MM.1S (cell line): Measurements from ENCODE around the gene AADACL2.

Source experiments
- DNase-seq: peaks from one replicate; pipeline ENCODE4 v3.0.0-alpha.2; 2015
- H2AFZ ChIP-seq: fragments of 300-600 bp; sonication (generic); 2 replicates; pipeline ENCODE4 v1.6.0; 2016; ENCODE audit warnings: antibody characterized with exemption, low read length
- H3F3A ChIP-seq: fragments of 300-600 bp; sonication (generic); 2 replicates; pipeline ENCODE4 v1.6.1; 2016; ENCODE audit warnings: mild to moderate bottlenecking, antibody characterized with exemption, low read length, moderate library complexity, mixed read lengths; ENCODE audit not compliant: insufficient read depth
- H3K27ac ChIP-seq: fragments of 300-600 bp; sonication (generic); 2 replicates; pipeline ENCODE4 v1.5.1; 2016; ENCODE audit warnings: mild to moderate bottlenecking, low read length
- H3K27me3 ChIP-seq: fragments of 300-600 bp; sonication (generic); replicated peaks from 2 replicates; pipeline ENCODE4 v1.6.0; 2016; ENCODE audit warnings: low read length; ENCODE audit not compliant: insufficient read depth
- H3K36me3 ChIP-seq: fragments of 300-600 bp; sonication (generic); replicated peaks from 2 replicates; pipeline ENCODE4 v1.6.1; 2016; ENCODE audit warnings: mild to moderate bottlenecking, low read length, mixed read lengths; ENCODE audit not compliant: insufficient read depth
- H3K4me1 ChIP-seq: fragments of 300-600 bp; sonication (generic); 2 replicates; pipeline ENCODE4 v1.6.1; 2016; ENCODE audit warnings: low read length, mixed read lengths
- H3K4me2 ChIP-seq: fragments of 300-600 bp; sonication (generic); 2 replicates; pipeline ENCODE4 v1.6.0; 2016; ENCODE audit warnings: low read depth, low read length
- H3K4me3 ChIP-seq: fragments of 300-600 bp; sonication (generic); 2 replicates; pipeline ENCODE4 v1.5.1; 2016; ENCODE audit warnings: low read length, mixed read lengths
- H3K79me2 ChIP-seq: fragments of 300-600 bp; sonication (generic); 2 replicates; pipeline ENCODE4 v1.6.1; 2016; ENCODE audit warnings: mixed run types, low read length, mixed read lengths
- H3K9ac ChIP-seq: fragments of 300-600 bp; sonication (generic); 2 replicates; pipeline ENCODE4 v1.6.1; 2016; ENCODE audit warnings: low read length, mixed read lengths
- H3K9me2 ChIP-seq: fragments of 300-600 bp; sonication (generic); replicated peaks from 2 replicates; pipeline ENCODE4 v1.6.1; 2016; ENCODE audit warnings: mild to moderate bottlenecking, low read length, mixed read lengths; ENCODE audit not compliant: insufficient read depth
- H3K9me3 ChIP-seq: fragments of 300-600 bp; sonication (generic); replicated peaks from 2 replicates; pipeline ENCODE4 v1.6.1; 2016; ENCODE audit warnings: mild to moderate bottlenecking, low read length, mixed read lengths; ENCODE audit not compliant: insufficient read depth
- H4K20me1 ChIP-seq: fragments of 300-600 bp; sonication (generic); 2 replicates; pipeline ENCODE4 v1.6.1; 2016; ENCODE audit warnings: mild to moderate bottlenecking, low read length, moderate library complexity, mixed read lengths; ENCODE audit not compliant: insufficient read depth
- EZH2 ChIP-seq: fragments of 300-600 bp; sonication (generic); optimal IDR thresholded peaks from 2 replicates; pipeline ENCODE3; 2017; ENCODE audit warnings: low read depth, mild to moderate bottlenecking, antibody characterized with exemption, low read length, mixed read lengths
- EZH2phosphoT487 ChIP-seq: fragments of 300-600 bp; sonication (generic); IDR thresholded peaks from 2 replicates; pipeline ENCODE4 v1.6.1; 2018; ENCODE audit warnings: antibody characterized with exemption, low read length
- TF ChIP-seq, protein P1 (sequence below): fragments of 300-600 bp; sonication (generic); IDR thresholded peaks from 2 replicates; pipeline ENCODE4 v1.5.1; 2016; ENCODE audit warnings: antibody characterized with exemption, low read length, mixed read lengths

The AADACL2 gene

DNA sequence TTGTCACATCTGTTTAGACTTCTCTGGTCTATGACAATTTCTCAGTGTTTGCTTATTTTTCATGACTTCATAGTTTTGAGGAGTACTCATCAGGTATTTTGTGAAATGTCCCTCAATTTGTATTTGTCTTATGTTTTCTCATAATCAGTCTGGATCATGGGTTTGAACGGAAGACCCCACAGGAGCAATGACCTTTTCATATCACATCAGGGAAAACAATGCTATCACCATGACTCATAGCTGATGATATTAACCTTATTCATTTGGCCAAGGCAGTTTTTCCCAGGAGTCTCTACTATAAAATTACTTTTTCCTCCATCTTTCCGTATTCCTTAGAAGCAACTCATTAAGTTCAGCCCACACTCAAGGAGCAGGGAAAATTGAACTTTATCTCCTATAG is 32.7 kb downstream of the AADACL2 start:
- no peak overlapping the region for H2AFZ ChIP-seq

DNA sequence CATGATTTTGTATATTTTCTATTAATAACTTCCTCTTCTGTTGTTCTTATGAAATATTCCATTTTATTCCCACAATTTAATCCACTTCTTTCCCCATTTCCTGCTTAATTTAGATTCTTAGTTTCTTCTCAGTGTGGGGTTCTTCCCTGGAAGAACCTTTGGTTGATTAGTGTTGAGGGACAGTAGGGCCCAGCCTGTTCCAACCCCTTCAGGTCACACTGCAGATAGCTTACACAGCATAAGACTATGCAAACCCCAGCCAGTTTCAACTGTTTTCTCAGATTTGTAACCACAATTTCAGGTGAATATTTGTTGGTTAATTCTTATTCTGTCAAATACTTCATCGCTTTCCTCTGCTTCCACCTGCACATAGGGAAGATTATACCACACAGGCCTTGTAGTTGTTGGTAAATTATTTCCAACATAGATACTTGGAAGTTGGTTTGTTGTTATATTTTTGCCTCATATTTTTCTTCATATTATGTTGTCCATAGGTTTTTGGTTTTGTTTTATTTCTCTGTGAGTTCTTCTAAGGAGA is 34.7 kb downstream of the AADACL2 start:
- DNase-seq = peak; percentile 41
- no peaks in the 10 kb centered on the region for H3K36me3 ChIP-seq
- no peak overlapping the region for H3K27ac ChIP-seq
- H3K4me2 ChIP-seq = no peak overlapping the region
- no peaks in the 10 kb centered on the region for H3K9me2 ChIP-seq
- no peak overlapping the region for H3K9ac ChIP-seq
- no peaks in the 10 kb centered on the region for H3K79me2 ChIP-seq
- H2AFZ ChIP-seq = no peak overlapping the region
- no peaks in the 10 kb centered on the region for H4K20me1 ChIP-seq
- H3F3A ChIP-seq = no peaks in the 10 kb centered on the region
- H3K27me3 ChIP-seq = no peaks in the 10 kb centered on the region
- H3K9me3 ChIP-seq = no peaks in the 10 kb centered on the region
- TF ChIP-seq EZH2phosphoT487 = no peak
- TF ChIP-seq EZH2 = no peak
- TF ChIP-seq, protein P1, sequence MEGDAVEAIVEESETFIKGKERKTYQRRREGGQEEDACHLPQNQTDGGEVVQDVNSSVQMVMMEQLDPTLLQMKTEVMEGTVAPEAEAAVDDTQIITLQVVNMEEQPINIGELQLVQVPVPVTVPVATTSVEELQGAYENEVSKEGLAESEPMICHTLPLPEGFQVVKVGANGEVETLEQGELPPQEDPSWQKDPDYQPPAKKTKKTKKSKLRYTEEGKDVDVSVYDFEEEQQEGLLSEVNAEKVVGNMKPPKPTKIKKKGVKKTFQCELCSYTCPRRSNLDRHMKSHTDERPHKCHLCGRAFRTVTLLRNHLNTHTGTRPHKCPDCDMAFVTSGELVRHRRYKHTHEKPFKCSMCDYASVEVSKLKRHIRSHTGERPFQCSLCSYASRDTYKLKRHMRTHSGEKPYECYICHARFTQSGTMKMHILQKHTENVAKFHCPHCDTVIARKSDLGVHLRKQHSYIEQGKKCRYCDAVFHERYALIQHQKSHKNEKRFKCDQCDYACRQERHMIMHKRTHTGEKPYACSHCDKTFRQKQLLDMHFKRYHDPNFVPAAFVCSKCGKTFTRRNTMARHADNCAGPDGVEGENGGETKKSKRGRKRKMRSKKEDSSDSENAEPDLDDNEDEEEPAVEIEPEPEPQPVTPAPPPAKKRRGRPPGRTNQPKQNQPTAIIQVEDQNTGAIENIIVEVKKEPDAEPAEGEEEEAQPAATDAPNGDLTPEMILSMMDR = no peak
- H3K4me3 ChIP-seq = no peak overlapping the region
- H3K4me1 ChIP-seq = no peaks in the 10 kb centered on the region

More for the DNA sequence above, 32.7 kb downstream of the AADACL2 start:
- H3K4me2 ChIP-seq = no peak overlapping the region
- DNase-seq = no peak
- H3K79me2 ChIP-seq = no peaks in the 10 kb centered on the region
- no peaks in the 10 kb centered on the region for H3K4me1 ChIP-seq
- no peaks in the 10 kb centered on the region for H3F3A ChIP-seq
- no peak overlapping the region for H3K27ac ChIP-seq
- no peaks in the 10 kb centered on the region for H4K20me1 ChIP-seq
- TF ChIP-seq EZH2phosphoT487 = no peak
- TF ChIP-seq, protein P1 = no peak
- no peak overlapping the region for H3K4me3 ChIP-seq
- no peak overlapping the region for H3K9ac ChIP-seq
- no peaks in the 10 kb centered on the region for H3K36me3 ChIP-seq
- H3K9me3 ChIP-seq = no peaks in the 10 kb centered on the region
- no peaks in the 10 kb centered on the region for H3K9me2 ChIP-seq
- H3K27me3 ChIP-seq = no peaks in the 10 kb centered on the region

DNA sequence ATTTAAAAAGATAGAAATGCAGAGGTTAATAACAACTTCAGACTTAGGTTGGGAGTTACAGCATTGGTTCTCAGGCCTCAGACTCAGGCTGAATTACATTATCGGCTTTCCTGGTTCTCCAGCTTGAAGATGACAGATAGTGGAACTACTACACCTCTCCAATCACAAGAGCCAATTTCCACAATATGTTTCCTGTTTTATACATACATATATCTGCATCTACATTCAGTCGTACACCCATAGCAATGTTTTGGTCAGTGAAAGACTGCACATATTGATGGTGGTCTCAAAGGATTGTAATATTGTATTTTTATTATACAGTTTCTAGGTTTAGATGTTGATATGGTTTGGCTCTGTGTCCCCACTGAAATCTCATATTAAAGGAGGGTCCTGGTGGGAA is 35.4 kb downstream of the AADACL2 start:
- no peak overlapping the region for H3K4me2 ChIP-seq
- no peaks in the 10 kb centered on the region for H3K27me3 ChIP-seq
- no peaks in the 10 kb centered on the region for H3K36me3 ChIP-seq
- DNase-seq = no peak
- no peaks in the 10 kb centered on the region for H3K4me1 ChIP-seq
- no peaks in the 10 kb centered on the region for H3K9me2 ChIP-seq
- no peak overlapping the region for H2AFZ ChIP-seq
- no peak overlapping the region for H3K27ac ChIP-seq
- no peaks in the 10 kb centered on the region for H4K20me1 ChIP-seq
- no peaks in the 10 kb centered on the region for H3K9me3 ChIP-seq
- no peaks in the 10 kb centered on the region for H3K79me2 ChIP-seq
- no peaks in the 10 kb centered on the region for H3F3A ChIP-seq
- no peak overlapping the region for H3K9ac ChIP-seq
- H3K4me3 ChIP-seq = no peak overlapping the region
- TF ChIP-seq, protein P1 = no peak
- TF ChIP-seq EZH2phosphoT487 (no peak), EZH2 (no peak)
